Activated gamma-delta T cell treated with anti-CD3 and anti-CD28 coated beads, Interleukin-2, amount 50 U/mL, for 16 hours (primary cell): ENCODE results near the gene TAF11L2.
"Not testable (repeated sequence)": the region's sequence is repeated elsewhere in the genome, so short reads cannot be mapped to it uniquely, and the experiment has no call there.

Source experiments
- DNase-seq: peaks from one replicate; pipeline ENCODE4 v3.0.0-alpha.2; 2020; ENCODE audit warnings: low read depth

The TAF11L2 gene

GRCh38 chr5:17497931-17498330 lies at the start of gene TAF11L2:
Gene TAF11L2, plus strand, starts transcription at chr5:17498231.
- not testable (repeated sequence) for DNase-seq

- DNase-seq = no peak
These were observed 49.2 kb upstream of the TAF11L2 start for GRCh38 chr5:17448877-17449276.

DNA sequence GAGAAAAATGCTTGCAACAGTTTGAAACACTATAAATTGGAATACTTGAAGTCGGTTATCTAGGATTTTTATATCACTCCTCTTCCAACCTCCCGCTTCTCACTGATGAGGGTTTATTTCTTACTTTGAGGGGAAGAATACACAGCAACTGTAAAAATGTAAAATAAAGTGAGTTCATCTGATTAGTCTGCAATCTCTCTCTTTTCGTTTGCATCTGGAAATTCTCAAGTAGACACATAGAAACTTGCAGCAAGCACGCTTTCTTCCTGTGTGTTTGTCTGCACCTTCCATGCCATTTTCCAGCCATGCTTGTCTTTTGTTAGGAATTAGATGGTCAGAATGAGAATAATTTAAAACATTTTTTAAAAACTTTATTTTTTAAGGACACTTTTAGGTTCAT lies 45.1 kb upstream of the TAF11L2 start:
- no peak for DNase-seq

- no peak for DNase-seq
These were observed 42.1 kb upstream of the TAF11L2 start for GRCh38 chr5:17455942-17456341.

- DNase-seq = no peak
These were observed 36.2 kb upstream of the TAF11L2 start for GRCh38 chr5:17461793-17462192.

- DNase-seq = no peak
These were observed 34.4 kb upstream of the TAF11L2 start for GRCh38 chr5:17463653-17464052.

GRCh38 chr5:17470064-17470463 lies 28.0 kb upstream of the TAF11L2 start:
- no peak for DNase-seq

DNA sequence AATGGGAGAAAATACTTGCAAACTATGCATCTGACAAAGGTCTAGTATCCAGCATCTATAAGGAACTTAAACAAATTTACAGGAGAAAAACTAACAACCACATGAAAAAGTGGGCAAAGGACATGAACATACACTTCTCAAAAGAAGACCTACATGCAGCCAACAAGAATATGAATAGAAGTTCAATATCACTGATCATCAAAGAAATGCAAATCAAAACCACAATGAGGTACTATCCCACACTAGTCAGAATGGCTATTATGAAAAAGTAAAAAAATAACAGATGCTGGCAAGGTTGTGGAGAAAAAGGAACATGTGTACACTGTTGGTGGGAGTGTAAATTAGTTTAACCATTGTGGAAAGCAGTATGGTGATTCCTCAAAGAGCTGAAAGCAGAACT lies 23.0 kb upstream of the TAF11L2 start:
- not testable (repeated sequence) for DNase-seq

GRCh38 chr5:17477043-17477442 lies 21.0 kb upstream of the TAF11L2 start:
- DNase-seq = no peak

DNA sequence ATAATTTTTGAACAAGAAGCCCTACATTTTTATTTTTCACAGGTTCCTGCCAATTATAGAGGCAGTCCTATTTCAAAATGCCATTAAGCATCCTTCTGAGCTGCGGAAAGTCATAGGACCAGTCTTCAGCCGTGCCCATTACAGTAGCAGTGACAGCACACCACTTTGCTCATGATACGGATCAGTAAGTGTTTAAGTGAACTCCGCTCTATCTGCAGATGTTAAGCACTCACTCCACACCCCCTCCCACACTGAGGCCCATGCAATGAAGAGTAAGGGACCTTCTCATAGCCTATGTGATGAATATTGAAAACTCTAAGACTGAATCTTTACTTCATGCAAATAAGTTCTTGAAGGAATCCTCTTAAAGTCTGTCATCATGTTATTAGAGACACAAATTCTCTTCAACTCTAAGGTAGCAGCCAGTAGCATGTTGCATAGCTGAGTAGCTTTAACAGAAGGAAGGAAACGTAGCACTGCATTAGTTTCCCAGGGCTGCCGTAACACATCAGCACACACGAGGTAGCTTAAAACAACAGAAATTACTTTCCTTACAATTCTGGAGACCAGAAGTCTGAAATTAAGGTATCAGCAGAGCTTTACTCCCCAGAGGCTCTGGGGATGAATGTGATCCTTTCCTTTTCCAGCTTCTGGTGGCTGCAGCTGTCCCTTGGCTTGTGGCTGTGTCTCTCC lies 20.3 kb upstream of the TAF11L2 start:
- no peak for DNase-seq

DNA sequence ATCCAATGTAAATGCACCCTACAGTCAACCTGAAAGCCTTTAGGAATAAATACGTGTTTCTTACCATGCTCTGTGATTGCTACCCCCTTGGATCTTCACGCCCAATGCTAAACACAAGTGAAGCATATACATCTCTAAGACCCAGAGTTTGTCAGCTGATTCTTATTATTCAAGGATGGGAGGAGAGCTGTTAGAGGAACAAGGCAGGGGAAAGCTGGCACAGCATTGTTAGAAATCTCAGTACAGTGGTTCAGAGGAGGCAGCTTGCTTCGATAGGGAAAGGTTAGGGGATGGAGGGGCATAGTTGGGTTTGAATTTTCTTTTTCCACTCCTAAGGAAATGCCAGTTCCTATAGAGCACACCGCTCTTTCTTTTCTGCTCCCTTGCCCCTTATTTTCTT lies 16.7 kb upstream of the TAF11L2 start:
- DNase-seq = no peak

DNA sequence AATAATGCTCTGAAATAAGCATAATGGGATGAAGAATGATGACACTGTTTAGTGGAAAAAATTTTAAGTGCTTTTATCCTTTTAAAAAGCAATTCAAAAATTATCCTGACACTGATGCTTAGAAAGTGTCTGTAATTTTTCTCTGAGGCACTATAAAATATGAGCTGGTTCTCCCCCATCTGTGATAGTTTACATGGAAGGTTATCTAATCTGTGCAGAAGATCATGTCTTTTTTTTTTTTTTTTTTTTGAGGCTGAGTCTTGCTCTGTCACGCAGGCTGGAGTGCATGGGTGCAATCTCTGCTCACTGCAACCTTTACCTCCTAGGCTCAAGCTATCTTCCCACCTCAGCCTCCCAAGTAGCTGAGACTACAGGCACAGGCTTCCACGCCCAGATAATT lies 15.2 kb upstream of the TAF11L2 start:
- no peak for DNase-seq

GRCh38 chr5:17486464-17487173 lies 11.4 kb upstream of the TAF11L2 start:
- not testable (repeated sequence) for DNase-seq

DNA sequence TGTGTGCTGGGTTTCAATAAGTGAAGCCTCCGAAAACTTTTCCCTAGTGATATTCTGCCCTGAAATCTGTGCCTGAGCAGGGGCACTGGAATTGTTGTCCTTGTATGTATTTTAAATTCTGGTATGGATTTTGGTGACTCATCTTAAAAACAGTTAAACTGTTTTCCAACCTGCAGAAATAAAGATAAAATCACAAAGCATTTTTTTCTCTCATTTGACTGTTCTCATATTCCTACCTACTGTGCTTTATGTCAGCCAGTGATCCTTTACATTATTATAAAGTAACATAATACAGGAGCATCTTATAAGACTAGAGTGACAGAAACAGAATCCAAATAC lies 10.9 kb upstream of the TAF11L2 start:
- DNase-seq = no peak

DNA sequence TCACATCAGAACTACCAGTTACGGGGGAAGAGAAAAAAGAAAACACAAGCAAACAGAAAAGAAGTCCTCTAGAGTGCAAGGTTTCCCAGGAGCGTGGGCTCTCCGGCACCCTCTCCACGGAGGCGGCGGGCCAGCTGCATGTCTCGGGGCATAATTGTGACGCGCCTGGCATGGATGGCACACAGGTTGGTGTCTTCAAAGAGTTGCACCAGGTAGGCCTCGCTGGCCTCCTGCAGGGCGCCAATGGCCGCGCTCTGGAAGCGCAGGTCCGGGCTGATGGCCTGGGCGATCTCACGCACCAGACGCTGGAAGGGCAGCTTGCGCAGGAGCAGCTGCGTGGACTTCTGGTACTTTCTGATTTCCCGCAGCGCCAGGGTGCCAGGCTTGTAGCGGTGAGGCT lies 6.8 kb upstream of the TAF11L2 start:
- not testable (repeated sequence) for DNase-seq

DNA sequence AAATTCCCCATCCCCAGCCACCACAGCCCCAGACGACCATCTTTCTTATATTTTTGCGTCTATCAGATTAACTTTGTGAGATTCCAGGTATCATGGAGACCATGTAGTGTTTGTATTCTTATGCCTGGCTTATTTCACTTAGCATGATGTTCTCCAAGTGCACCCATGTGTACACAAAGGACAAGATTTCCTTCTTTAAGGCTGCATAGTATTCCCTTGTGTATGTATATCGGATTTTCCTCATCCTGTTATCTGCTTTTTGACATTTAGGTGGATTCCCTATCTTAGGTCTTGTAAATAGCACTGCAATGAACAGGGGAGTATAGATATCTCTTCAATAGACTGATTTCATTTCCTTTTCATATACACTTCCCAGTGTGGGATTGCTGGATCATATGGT lies 5.3 kb upstream of the TAF11L2 start:
- no peak for DNase-seq

GRCh38 chr5:17497446-17497845 lies 585 bp upstream of the TAF11L2 start:
- DNase-seq = no peak

DNA sequence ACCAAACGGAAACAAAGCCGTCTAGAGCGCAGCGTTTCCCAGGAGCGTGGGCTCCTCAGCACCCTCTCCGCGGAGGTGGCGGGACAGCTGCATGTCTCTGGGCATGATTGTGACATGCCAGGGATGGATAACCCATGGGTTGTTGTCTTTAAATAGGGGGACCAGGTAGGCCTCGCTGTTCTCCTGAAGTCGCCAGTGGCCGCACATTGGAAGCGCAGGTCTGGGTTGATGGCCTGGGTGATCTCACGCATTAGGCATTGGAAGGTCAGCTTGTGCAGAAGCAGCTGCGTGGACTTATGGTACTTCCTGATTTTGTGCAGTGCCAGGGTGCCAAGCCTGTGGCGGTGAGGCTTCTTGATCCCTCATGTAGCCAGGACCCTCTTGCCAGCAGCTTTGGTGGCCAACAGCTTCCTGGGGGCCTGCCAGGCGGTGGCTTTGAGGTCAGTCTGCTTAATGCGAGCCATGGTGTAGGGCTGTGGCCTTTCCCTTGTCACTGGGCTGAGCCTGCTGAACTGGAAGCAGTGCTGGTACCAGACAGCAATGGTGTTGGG lies 13.8 kb downstream of the TAF11L2 start:
- no peak for DNase-seq

- peak; percentile 10 for DNase-seq
These were observed 19.5 kb downstream of the TAF11L2 start for GRCh38 chr5:17517526-17517925.

DNA sequence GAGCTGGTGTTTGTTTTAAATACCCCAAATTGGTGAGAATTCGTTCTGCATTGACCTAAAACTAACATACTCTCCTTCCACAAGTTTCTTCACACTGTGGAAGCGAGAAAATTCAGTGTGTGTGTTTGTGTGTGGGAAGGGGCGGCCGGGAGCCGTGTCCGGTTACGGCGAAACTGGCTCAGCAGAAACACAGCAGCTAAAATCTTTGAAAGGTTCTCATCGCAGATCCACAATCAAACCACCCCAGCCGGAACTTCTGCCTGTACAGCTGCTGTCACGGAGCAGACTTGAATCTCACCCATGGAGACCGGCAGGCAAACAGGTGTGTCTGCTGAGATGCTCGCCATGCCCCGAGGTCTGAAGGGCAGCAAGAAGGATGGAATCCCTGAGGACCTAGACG lies 20.0 kb downstream of the TAF11L2 start, which contains the start of gene TAF11L3:
Gene TAF11L3 (plus strand): TSS at position 301 of the 400 bp plus-strand sequence.
- not testable (repeated sequence) for DNase-seq

- DNase-seq = not testable (repeated sequence)
These were observed 21.5 kb downstream of the TAF11L2 start for GRCh38 chr5:17519508-17519907.

DNA sequence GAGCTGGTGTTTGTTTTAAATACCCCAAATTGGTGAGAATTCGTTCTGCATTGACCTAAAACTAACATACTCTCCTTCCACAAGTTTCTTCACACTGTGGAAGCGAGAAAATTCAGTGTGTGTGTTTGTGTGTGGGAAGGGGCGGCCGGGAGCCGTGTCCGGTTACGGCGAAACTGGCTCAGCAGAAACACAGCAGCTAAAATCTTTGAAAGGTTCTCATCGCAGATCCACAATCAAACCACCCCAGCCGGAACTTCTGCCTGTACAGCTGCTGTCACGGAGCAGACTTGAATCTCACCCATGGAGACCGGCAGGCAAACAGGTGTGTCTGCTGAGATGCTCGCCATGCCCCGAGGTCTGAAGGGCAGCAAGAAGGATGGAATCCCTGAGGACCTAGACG lies 23.5 kb downstream of the TAF11L2 start, which contains the start of gene TAF11L4:
Gene TAF11L4 (plus strand): TSS at position 301 of the 400 bp plus-strand sequence.
- DNase-seq = not testable (repeated sequence)

DNA sequence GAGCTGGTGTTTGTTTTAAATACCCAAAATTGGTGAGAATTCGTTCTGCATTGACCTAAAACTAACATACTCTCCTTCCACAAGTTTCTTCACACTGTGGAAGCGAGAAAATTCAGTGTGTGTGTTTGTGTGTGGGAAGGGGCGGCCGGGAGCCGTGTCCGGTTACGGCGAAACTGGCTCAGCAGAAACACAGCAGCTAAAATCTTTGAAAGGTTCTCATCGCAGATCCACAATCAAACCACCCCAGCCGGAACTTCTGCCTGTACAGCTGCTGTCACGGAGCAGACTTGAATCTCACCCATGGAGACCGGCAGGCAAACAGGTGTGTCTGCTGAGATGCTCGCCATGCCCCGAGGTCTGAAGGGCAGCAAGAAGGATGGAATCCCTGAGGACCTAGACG lies 26.9 kb downstream of the TAF11L2 start, which contains the start of gene TAF11L5:
Gene TAF11L5 (plus strand): TSS at position 301 of the 400 bp plus-strand sequence.
- not testable (repeated sequence) for DNase-seq
